Measurements from ENCODE around the gene TMEM245. TPM values are rescaled to one million over a fixed set of nuclear protein-coding genes. Genes with fewer than 3 reads are reported as not detected.

The TMEM245 gene
- total and polyA plus RNA-seq, 2 donors (not counting 3 experiments of a cell fraction or from before 2014, with no cell fraction given): 44.2 to 48.0 TPM

- H3K27ac ChIP-seq (ENCODE audit: insufficient read depth, low read depth, low read length): no peak overlapping the region
- H3K4me1 ChIP-seq (ENCODE audit: control insufficient read depth, extremely low read depth, insufficient read depth, low read length): no peaks in the 10 kb centered on the region
- H3K27me3 ChIP-seq (ENCODE audit: control insufficient read depth in 2 of 2, insufficient read depth in 2 of 2, low read length in 2 of 2): no peaks in the 10 kb centered on the region
- no peak overlapping the region for H3K4me2 ChIP-seq (ENCODE audit: insufficient read depth, low read length)
- H2AFZ ChIP-seq (ENCODE audit: low read depth, low read length): no peak overlapping the region
- no peak overlapping the region for H3K9ac ChIP-seq (replicated peaks; ENCODE audit: extremely low read depth, insufficient read depth, low read length)
- DNase-seq (ENCODE audit: low read depth, low spot score) (no peak), FAIRE-seq (no peak)
- BruUV-seq (replicated peaks): no TSS peak
- H4K20me1 ChIP-seq (replicated peaks; ENCODE audit: control insufficient read depth, extremely low read depth, insufficient read depth, low read length): no peaks in the 10 kb centered on the region
- dilution Hi-C loops (cut with MboI; ENCODE audit: extremely low pct_ligation_motif_present, low sequenced_read_pairs) (no loop called here), intact Hi-C loops (cut with micrococcal nuclease) (no loop called here)
- H3K4me3 ChIP-seq (replicated peaks in 1 of 3; ENCODE audit: insufficient read depth in 1 of 3, low read depth in 1 of 3, low read length in 3 of 3): no peak overlapping the region
- ChIA-PET CTCF (interaction anchor here (1.0 to 3.6 kb wide), 3 partner anchors 11 to 43 kb away, joined by 3 to 23 read pairs (median 3); no protein-coding TSS in a partner anchor), POLR2A (no interaction called here)
- TF ChIP-seq POLR2A (IDR thresholded peaks at IDR 0.05; ENCODE audit: low read depth, low read length): no peak
- no peak for TF ChIP-seq JUN (IDR thresholded peaks at IDR 0.05; ENCODE audit: borderline replicate concordance, insufficient read depth, insufficient read length, low read depth)
- no peak for TF ChIP-seq MYC (IDR thresholded peaks at IDR 0.05; ENCODE audit: low read depth, low read length)
- no peaks in the 10 kb centered on the region for H3K79me2 ChIP-seq (ENCODE audit: control insufficient read depth, insufficient read depth, low read length)
- no peaks in the 10 kb centered on the region for H3K9me1 ChIP-seq (replicated peaks; ENCODE audit: control insufficient read depth, extremely low read depth, insufficient read depth, low read length)
- H3K36me3 ChIP-seq (ENCODE audit: control insufficient read depth in 2 of 2, extremely low read depth in 1 of 2, insufficient read depth in 2 of 2, low read length in 2 of 2): peaks cover 4 to 10% of the 10 kb centered on the region in 2 experiments
- H3K9me3 ChIP-seq (replicated peaks; ENCODE audit: control insufficient read depth, insufficient read depth, low read length): no peaks in the 10 kb centered on the region
Measured at GRCh38 chr9:108967916-108968315, 151.8 kb downstream of the TMEM245 start.

MicroRNAs encoded within 50 kb of the gene (microRNA counts, 767-probe panel; counts per million panel counts)
- microRNA hsa-miR-32-5p: 723 counts per million, percentile 96 among the panel's probes with 10 or more counts

Small RNA genes lying within 50 kb of the gene (microRNA-seq; reads per million reads assigned to microRNA genes)
- gene MIR32 (ENCODE audit: borderline number of aligned reads, borderline replicate concordance): 203 reads per million, percentile 65 among the genes with 10 or more reads in this experiment

Small RNA genes lying within 50 kb of the gene (small RNA-seq; reads per million reads assigned to genes)
- gene MIR32 (ENCODE audit: insufficient read depth, insufficient read length, low read depth, low replicate concordance): 6.6 reads per million, percentile 48 among the genes with 10 or more reads in this experiment
- gene RF00019 (ENCODE audit: insufficient read depth, insufficient read length, low read depth, low replicate concordance): not detected

Other genes with a start within 250 kb of the TMEM245 start
- 21.4 and 21.8 TPM in 2 replicates for gene ELP1, start 185.8 kb downstream of the TMEM245 start, total RNA-seq
- 10.4 and 12.6 TPM in 2 replicates for gene ELP1, start 185.8 kb downstream of the TMEM245 start, polyA plus RNA-seq
- 10.6 and 10.7 TPM in 2 replicates for gene ABITRAM, start 185.5 kb downstream of the TMEM245 start, total RNA-seq
- 8.2 and 8.8 TPM in 2 replicates for gene ABITRAM, start 185.5 kb downstream of the TMEM245 start, polyA plus RNA-seq
- 72.0 and 76.2 TPM in 2 replicates for gene CTNNAL1, start 106.4 kb downstream of the TMEM245 start, total RNA-seq
- 20.1 and 29.5 TPM in 2 replicates for gene CTNNAL1, start 106.4 kb downstream of the TMEM245 start, polyA plus RNA-seq
- 0.05 TPM in 1 of 2 replicates, not detected in the other for gene FRRS1L, start 47.3 kb upstream of the TMEM245 start, total RNA-seq
- not detected in 2 replicates for gene FRRS1L, start 47.3 kb upstream of the TMEM245 start, polyA plus RNA-seq
- gene EPB41L4B, start 201.1 kb upstream of the TMEM245 start, total RNA-seq: 0.15 and 0.23 TPM in 2 replicates
- gene EPB41L4B, start 201.1 kb upstream of the TMEM245 start, polyA plus RNA-seq: 0.10 and 0.11 TPM in 2 replicates